GM19099 (cell line): Measurements from ENCODE around the gene MROH7.

Experiments
- POLR2A ChIP-seq: IDR thresholded peaks from 3 replicates; pipeline ENCODE4 v1.6.1; 2011; ENCODE audit warnings: low read depth; ENCODE audit not compliant: insufficient read length; ENCODE audit errors: extremely low read depth

The MROH7 gene

GRCh38 chr1:54721719-54722118 lies 80.1 kb downstream of the MROH7 start:
- TF ChIP-seq POLR2A = no peak

DNA sequence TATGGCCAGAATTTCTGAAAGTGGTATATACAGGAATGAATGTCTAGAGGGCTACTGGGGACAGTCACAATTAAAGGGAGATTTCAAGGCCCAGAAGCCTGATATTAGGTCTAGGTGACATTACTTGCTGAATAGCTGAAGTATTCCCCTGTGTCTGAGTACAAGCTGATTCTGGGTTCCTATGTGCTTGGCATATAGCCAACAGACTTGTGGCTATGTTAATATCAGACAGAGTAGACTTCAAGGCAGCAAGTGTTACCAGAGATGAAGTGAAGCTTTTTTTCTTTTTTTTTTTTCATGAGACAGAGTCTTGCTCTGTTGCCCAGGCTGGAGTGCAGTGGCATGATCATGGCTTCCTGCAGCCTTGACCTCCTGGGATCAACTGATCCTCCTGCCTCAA lies 82.4 kb downstream of the MROH7 start:
- no peak for TF ChIP-seq POLR2A

- no peak for TF ChIP-seq POLR2A
Measured at GRCh38 chr1:54724771-54725170, 83.2 kb downstream of the MROH7 start.

DNA sequence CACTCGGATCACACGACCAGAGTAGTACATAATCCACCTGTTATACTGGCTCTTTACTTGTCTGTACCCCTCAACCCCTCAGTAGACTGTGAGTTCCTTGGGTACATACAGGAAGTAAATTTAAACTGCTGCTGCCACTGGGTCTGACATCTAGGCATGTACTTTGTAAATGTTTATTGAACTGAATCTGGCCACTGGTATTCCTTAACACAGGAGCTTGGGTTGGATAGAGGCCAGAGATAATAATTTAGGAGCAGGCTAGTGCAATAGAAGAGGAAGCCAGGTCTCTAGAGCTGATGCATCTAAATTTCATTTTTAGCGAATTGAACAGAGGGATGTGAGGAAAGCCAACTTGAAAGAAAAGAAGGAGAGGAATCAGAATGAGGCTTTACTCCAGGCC lies 86.4 kb downstream of the MROH7 start:
- no peak for TF ChIP-seq POLR2A

GRCh38 chr1:54736685-54737084 lies 95.1 kb downstream of the MROH7 start:
- TF ChIP-seq POLR2A = no peak

- TF ChIP-seq POLR2A = no peak
Measured at GRCh38 chr1:54738244-54738643, 96.7 kb downstream of the MROH7 start.

DNA sequence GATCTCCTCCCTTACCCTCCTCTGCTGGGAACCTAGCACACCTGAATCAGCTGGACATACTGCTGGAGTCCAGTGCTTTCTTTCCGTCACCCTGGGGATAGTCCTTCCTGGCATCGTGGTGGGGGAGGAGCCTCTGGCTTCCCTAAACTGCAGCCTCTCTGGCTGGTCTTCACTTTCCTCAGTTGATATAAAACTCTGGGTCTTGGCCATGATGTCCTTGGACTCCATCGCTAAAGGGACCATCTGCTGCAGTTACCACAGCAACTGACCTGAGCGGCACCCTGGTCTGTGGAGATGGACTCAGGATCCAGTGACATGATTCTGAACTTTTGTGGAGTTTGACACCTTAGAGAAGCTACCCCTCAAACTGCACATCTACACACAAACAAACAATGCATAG lies 99.9 kb downstream of the MROH7 start:
- no peak for TF ChIP-seq POLR2A

GRCh38 chr1:54742282-54742681 lies 100.7 kb downstream of the MROH7 start:
- no peak for TF ChIP-seq POLR2A

DNA sequence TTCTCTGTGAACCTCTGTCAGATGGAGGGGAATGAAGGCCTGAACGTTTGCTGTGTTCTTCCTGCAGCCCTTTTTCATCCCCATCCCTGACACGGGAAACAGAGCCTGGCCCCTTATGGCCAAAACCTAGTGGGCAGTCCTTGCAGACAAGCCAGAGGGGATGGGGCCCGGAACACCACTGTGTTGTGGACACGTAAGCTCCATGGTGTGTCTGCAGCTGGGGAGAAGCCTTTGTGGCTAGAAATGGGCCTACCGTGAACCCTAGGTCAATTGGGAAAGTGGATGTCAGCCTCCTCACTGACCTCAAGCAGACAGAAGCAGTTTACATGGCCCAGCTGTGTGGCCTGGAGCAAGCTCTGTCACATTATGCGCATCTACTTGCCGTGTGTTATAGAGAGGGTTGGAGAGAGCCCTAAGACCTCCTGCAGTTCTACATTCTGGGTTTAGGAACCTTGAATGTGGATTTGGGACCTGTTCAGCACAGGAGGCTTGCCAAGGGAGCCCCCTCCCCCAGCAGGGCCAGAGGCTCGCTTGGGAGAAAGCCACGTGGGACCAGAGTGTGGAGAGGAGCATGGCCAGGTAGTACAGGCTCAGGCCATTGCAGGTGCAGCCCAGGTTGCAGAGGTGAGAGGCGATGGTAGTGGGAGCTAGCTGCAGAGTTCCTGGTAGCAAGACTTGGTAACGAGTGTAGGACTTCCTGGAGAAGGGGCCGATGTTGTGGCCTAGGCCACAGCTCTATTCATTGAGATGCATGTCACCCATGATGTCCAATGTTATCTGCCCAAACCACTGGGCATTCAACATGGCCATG lies 102.0 kb downstream of the MROH7 start:
- TF ChIP-seq POLR2A = no peak

DNA sequence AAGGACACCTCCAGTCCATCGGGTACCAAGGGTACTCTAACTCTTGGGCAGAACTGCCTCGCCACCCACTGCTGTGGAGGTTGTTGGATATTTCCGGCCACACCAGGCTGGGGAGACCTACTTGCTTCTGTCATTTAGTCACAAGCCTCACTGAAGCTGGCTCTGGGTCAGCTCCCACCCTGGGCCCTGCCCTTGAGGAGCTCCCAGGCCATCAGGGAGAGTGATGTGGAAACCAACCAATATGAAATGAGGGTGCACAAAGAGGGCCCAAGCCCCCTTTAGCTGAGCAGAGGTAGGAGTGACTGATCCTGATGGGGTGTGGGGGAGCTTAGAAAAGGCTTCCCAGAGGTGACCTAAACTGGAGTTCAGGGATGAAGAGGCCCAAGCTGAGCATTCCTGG lies 103.1 kb downstream of the MROH7 start:
- TF ChIP-seq POLR2A = no peak

GRCh38 chr1:54745274-54745673 lies 103.7 kb downstream of the MROH7 start:
- TF ChIP-seq POLR2A = no peak

- no peak for TF ChIP-seq POLR2A
Measured at GRCh38 chr1:54745864-54746263, 104.3 kb downstream of the MROH7 start.

DNA sequence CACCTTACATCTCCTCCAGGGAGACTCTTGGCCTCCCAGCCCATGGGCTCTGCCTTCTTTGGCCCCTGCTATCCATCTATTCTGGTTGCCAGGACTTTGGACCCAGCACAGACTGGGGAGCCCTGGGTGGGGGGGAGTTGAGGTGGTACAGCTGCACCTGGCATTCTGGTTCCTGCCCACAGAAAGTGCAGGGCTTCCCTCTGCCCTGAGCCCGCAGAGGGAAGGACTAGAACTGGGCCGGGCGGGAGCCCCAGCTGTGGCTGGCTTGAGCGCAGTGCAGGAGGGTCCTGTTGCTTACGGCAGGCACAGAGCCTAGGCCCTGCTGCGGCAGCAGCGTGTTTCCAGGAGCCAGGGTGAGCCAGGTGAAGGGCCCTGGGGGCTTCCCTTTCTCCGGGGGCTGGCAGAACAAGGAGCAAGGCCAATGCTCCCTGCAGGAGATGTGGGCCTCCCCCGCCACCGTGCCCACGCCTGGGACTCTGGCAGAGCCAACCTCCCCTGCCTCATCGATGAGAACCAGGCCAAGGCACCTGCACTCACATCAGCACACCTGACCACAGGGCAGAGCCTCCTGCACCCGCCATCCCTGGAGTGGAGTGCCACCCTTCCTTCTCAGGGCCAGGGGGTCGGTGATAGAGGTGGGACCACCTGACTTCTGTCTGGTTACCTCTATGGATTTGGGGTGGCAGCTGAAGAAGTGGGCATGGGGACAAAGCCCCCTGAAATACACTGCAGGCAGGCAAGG lies 106.7 kb downstream of the MROH7 start:
- TF ChIP-seq POLR2A = no peak

GRCh38 chr1:54750596-54750995 lies 109.0 kb downstream of the MROH7 start:
- TF ChIP-seq POLR2A = no peak

- no peak for TF ChIP-seq POLR2A
Measured at GRCh38 chr1:54751426-54751825, 109.8 kb downstream of the MROH7 start.

GRCh38 chr1:54754045-54754444 lies 112.5 kb downstream of the MROH7 start:
- no peak for TF ChIP-seq POLR2A
